GM19193 (cell line): ENCODE data around the gene CTNS.

ENCODE experiments used
- POLR2A ChIP-seq: IDR thresholded peaks from 4 replicates; pipeline ENCODE4 v1.6.1; 2011; ENCODE audit not compliant: insufficient read depth, insufficient read length; ENCODE audit errors: extremely low read depth

CTNS gene

GRCh38 chr17:3636154-3636907 lies at the start of gene CTNS, which contains the start of gene SHPK:
TSS of gene CTNS (plus strand) at chr17:3636760. CDS start at chr17:3640207, 3,447 bp downstream.
TSS of gene SHPK (minus strand) at chr17:3636250. CDS start at chr17:3636219, 31 bp downstream.
- peak; percentile 75 for TF ChIP-seq POLR2A

DNA sequence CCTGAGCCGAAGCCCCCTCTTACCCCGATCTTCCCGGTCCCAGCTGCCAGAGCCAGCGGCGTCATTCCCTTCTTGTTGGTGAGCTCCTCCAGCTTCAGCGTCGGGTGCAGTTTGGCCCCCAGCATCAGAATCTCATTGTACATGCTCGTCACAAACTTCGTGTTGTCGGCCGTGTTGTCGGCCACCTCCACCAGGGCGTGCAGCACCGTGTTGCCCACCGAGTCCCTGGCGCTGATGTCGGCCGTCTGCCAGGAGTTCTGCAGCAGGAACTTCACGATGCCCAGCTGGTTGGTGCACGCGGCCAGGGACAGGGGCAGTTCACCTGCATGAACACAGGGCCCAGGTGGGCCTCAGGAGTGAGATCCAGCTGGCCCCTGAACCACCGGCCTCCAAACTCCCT lies 46.8 kb upstream of the CTNS start:
- TF ChIP-seq POLR2A = no peak

- no peak for TF ChIP-seq POLR2A
These were observed 46.3 kb upstream of the CTNS start for GRCh38 chr17:3590231-3590630.

GRCh38 chr17:3590768-3591167 lies 45.8 kb upstream of the CTNS start:
- no peak for TF ChIP-seq POLR2A

GRCh38 chr17:3592216-3592860 lies 44.2 kb upstream of the CTNS start:
- no peak for TF ChIP-seq POLR2A

DNA sequence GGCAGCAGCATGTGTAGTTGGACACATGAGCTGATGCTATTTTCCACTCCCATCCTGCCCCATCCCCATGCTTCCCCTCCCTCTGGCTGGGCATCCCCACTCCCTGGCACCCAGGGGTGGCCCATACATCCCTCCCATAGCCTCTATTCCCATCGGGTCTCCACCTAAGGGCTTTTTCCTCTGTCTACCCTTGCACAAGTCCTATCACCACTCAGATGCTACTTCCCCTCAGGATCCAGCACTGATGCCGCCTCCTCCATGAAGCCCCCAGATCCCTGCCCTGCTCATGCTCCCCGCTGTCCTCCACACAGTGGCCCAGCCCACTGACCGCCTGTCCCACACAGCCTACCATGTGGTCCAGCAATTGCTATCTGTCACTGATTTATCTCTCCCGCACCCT lies 43.2 kb upstream of the CTNS start:
- TF ChIP-seq POLR2A = no peak

DNA sequence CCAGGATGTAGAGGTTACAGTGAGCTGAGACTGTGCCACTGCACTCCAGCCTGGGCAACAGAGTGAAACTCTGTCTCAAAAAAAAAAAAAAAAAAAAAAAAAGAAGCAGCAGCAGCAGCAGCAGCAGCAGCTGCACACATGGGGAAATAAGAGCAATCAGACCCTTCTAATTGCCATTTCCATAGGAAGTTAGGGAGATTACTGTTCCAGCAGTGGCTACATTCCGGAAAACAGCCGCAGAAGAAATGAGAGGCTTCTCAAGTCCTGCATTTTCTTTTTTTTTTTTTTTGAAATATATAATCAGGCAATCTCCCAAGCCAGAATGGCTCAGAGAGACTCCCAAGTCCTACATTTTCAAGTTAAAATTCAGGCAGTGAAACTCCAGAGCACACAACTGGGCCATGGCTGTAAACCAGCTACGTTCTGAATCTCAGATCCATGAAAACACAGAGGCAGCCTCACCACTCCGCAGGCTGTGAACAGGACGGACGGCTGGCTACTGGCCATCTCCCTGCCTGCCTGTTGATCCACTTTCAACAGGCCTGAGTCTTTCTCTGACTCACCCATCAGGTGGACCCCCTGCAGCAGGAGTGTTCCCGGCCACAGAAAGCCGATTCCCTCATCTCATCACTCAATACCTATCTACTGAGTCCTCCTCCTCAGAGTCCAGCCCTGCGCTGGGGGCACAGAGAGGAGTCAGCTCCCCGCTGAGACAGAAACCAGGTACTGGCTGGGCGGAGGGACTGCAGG lies 42.3 kb upstream of the CTNS start:
- TF ChIP-seq POLR2A = no peak

DNA sequence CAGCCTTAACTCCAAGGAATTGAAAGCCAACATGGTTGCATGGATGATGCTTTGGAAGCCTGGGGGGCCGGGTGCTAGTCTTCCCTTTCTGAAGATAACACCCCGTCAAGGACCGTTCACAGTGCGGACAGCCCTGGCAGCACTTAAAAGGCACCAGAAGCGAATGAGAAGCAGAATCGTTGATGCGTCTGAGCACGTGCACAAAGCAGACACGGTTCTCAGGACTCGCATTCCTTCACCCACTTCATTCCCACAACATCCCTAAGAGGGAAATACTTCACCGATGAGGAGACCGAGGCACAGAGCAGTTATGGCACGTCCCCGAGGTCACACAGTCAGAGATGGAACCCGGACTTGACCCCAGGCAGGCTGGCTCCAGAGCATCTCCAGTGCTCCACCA lies 41.6 kb upstream of the CTNS start:
- TF ChIP-seq POLR2A = no peak

GRCh38 chr17:3596804-3597464 lies 39.6 kb upstream of the CTNS start:
- no peak for TF ChIP-seq POLR2A

DNA sequence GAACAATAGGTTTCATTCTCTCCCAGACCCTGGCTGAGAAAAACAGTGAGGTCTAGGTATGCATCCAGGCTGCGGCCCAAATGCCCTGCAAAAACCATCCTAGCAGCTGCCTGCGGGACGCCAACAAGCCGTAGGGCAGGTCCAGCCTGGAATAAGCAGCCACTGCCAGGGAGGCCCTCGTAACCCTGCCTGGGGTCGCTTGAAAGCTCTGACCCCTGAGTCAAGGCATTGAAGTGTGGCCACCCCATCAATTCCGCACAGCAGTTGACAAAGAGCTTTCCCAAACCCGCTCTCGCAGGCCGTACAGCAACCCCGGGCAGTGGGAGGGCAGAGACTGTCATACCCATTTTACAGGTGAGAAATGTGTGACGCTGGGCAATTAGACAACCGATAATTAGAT lies 38.5 kb upstream of the CTNS start:
- TF ChIP-seq POLR2A = no peak

DNA sequence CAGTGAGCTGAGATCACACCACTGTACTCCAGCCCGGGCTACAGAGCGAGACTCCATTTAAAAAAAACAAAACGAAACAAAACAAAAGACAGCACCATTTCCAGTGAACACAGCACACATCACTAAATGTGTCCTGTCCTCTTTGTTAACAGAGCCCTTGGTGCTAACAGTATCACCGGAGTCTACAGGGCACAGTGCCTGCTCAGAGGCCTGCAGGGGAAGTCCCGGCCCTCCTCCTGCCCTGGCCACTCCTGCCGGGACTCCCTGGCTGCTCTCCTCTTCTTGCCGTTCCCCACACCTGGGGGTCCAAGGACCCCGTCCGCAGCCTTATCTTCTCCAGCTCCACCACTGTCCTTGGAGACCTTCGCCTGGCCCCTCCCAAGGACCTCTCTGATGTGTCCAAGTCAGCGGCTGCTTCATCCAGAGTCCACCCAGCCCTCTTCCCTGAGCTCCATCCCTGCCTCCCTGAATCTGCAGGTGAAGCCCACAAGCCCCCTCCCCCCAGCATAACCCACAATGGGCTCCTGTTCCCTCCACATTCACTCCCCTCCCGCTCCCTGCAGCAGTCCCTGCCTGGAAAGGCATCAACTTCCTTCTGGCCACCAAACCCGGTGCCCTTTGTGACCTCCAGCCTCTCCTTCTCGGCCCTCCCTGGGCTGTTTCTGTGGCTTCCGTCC lies 35.9 kb upstream of the CTNS start:
- no peak for TF ChIP-seq POLR2A

DNA sequence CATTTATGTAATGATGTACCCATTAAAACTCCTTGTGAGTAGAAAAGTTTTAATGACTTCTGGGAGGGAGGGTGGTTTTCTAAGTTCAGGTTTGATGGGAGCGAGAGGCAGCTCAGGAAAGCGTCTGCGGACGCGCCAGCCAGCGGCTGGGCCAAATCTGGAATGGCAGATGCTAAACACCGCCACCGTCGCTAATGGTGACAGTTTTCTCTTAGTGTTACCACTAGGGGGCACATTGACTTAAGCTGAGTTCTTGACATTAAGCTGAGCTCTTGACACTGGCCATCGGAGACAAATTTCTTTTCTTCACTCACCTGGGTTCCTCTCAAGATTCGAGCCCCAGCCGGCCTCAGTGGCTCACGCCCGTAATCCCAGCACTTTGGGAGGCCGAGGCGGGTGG lies 34.1 kb upstream of the CTNS start:
- no peak for TF ChIP-seq POLR2A

DNA sequence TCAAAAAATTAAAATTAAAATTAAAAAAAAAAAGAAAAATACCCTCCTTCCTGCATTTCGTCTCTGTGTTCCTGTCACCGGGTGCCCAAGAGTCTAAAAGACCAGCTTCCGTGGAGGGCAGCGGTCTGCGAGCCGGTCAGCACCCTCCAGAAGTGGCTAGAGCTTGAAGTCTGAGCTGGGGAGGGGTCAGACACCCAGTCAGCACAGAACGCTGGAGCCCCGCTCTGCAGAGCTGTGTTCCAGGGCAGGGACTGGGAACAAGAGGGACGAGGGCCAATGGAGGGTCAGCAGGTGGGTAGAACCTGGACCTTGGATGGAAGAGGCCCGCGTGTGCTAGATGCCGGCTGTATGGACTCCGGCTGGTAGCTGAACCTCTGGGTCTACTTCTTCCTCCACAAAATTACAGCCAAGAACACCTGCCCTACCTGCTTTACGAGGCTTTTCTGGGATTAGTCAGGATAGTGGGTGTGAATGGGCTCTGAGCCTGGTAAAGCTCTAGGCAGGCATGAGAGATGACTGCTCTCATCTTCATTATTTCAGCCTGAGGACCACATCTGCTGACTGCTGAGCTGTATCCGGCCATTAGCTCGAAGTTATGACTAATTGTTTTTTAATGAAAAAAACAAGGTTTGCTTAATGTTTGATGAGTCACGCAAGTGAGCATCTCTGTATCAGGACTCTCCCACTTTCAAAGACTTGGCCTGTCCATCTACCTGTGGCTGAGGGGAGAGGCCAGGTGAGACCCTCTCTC lies 33.3 kb upstream of the CTNS start:
- TF ChIP-seq POLR2A = no peak

- TF ChIP-seq POLR2A = no peak
These were observed 32.7 kb upstream of the CTNS start for GRCh38 chr17:3603870-3604259.
